GM18868 (cell line): ENCODE measurements around the gene DPP3.

Experiments
- ATAC-seq: cut with Tn5 transposase; IDR thresholded peaks from one replicate; pipeline ENCODE4 v1.9.1; 2021; ENCODE audit warnings: mild to moderate bottlenecking, moderate library complexity; ENCODE audit not compliant: unreplicated experiment

Gene DPP3

GRCh38 chr11:66479394-66480116 lies 679 bp upstream of the DPP3 start:
- no peak for ATAC-seq

DNA sequence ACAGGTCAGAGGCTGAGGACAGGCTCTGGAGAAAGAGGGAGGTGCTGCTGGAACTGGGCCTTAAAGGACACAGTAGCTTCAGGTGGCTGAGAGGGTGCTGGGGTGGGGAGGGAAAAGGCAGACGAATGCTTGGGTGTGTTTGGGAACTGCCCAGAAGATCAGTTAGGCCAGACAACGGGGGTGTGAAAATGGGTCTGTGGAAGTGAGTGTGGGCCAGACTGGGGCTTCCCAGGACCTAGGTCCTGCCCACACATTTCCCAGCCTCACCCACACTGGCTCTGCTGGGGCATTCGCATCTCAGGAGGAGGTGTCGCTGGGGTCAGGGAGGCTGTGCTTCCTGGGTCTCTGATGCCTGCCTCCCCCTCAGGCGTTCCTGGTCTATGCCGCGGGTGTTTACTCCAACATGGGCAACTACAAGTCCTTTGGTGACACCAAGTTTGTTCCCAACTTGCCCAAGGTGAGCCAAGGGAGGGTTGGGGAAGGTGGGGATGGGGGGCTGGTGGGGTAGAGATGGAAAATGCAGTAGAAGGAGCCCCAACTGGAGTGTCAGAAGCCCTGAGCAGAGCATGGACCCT lies 4.7 kb downstream of the DPP3 start:
- ATAC-seq: no peak

- no peak for ATAC-seq
These were observed 8.7 kb downstream of the DPP3 start for GRCh38 chr11:66488957-66489356.

DNA sequence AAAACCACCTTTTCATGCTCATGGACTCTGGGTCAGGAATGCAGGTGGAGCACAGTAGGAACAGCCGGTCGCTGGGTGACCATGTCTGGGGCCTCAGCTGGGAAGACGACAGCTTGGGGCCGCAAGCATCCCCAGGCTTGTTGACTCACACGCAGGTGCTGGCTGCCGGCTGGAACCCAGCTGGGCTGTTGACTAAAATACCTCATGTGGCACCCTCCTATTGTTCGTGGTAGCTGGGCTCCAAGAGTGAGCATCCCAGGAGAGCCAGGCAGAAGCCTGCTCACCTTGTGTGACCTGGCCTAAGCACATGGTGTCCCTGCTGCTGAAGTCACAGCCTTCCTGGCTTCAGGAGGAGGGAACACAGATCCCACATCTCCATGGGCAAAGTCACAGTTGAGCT lies 9.4 kb downstream of the DPP3 start:
- no peak for ATAC-seq

GRCh38 chr11:66491315-66491935 lies 11.2 kb downstream of the DPP3 start:
- ATAC-seq: no peak

DNA sequence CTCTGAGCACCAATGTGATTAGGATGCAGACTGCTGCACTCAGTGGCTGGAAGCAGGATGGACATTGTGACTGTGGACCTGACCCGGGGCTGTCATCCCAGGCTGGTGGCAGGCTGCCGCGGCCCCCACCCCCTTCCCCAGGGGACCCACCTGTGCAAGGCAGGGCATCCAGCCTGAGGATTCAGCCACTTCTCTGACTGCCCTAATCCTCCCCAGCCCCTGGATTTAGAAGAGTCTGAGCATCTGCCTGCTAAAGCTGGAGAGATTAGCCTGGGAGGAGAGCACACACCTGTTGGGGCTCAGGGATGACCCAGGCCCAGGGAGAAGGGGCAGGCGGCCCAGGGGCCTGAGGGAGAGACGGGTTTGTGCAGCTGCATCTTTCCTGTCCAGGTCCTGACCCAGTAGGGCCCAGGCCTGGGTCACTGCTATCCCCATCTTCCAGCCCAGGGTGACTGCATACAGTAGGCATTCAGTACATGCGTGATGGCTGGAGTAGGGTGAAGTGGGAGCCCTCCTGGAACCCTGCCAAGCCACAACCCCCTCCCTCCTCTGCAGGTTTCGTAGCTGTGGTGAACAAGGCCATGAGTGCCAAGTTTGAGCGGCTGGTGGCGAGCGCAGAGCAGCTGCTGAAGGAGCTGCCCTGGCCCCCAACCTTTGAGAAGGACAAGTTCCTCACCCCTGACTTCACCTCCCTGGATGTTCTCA lies 12.1 kb downstream of the DPP3 start:
- ATAC-seq: no peak

DNA sequence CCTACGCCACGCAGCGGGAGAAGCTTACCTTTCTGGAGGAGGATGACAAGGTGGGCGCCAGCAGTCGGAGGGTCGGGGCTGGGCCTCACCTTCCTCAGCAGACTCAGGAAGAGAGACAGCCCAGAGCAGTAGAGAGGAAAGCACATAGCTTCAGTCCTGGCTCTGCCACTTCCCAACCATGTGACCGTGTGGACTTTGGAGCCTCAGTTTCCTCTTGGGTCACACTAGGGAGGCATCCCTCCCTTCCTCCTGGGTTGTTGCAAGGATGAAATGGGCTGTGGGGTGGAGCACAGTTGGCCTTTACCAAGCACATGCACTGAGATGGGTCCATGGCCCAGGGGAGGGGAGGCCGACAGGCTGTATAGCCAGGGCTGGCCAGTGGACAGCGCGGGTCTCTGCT lies 12.9 kb downstream of the DPP3 start:
- no peak for ATAC-seq

GRCh38 chr11:66494458-66494857 lies 14.2 kb downstream of the DPP3 start:
- ATAC-seq: no peak

GRCh38 chr11:66494935-66495334 lies 14.7 kb downstream of the DPP3 start:
- no peak for ATAC-seq

- no peak for ATAC-seq
These were observed 15.2 kb downstream of the DPP3 start for GRCh38 chr11:66495401-66495854.

GRCh38 chr11:66497206-66497605 lies 17.0 kb downstream of the DPP3 start:
- ATAC-seq: no peak

GRCh38 chr11:66498506-66498905 lies 18.3 kb downstream of the DPP3 start:
- no peak for ATAC-seq

GRCh38 chr11:66505276-66505816 lies 25.1 kb downstream of the DPP3 start:
- ATAC-seq: no peak

GRCh38 chr11:66509131-66509561 lies 28.9 kb downstream of the DPP3 start:
- no peak for ATAC-seq

DNA sequence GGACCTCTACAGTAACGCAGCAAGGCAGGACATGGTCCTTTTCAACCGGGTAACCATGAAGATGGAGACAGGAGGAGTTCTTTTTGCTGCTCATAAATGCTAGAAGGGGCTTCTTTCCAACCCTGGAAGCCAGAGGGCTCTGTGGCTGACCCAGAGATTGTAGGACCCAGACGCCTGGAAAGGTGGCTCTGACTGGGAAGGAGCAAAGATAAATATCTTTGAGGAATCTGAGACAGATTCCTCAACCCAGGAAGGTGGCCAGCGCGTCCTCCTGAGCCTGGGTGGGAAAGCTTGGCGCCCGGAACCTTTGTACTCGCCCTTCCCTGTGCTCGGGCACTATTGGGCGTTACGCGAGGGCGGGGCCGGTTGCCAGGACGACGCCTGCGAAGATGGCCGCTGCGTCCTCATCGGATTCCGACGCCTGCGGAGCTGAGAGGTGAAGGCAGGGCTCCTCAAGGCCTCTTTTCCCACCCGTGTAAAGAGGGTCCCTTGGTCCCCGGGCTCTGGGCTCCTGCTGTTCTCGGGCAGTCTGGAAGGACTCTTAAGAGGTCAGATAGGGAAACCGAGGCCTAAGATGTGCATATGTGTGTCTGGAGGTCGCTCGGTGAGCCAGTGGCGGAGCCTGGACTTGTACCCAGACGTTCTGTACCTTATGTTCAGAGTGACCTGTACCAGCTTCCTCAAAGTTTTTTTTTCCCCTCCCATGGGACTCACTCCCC lies 30.2 kb downstream of the DPP3 start, which contains the start of gene BBS1:
BBS1 (plus strand) TSS at position 365 of the 719 bp plus-strand sequence; CDS start at position 390, 25 bp downstream.
- peak; percentile 72 for ATAC-seq

DNA sequence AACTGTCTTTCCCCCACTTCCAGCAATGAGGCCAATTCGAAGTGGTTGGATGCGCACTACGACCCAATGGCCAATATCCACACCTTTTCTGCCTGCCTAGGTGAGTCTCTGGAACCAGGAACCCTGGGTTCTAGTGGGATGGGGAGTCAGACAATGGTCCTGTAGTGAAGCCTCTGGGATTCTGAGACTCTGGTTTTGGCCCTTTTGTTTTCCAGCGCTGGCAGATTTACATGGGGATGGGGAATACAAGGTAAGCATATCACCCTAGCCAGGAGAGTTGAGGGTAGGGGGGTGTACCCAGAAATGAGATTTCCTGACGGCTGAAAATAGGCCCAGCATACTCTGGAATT lies 30.7 kb downstream of the DPP3 start:
- no peak for ATAC-seq

- ATAC-seq: no peak
These were observed 43.4 kb downstream of the DPP3 start for GRCh38 chr11:66523611-66524010.

GRCh38 chr11:66524304-66525040 lies 44.2 kb downstream of the DPP3 start:
- no peak for ATAC-seq

- no peak for ATAC-seq
These were observed 48.8 kb downstream of the DPP3 start for GRCh38 chr11:66529069-66529468.

DNA sequence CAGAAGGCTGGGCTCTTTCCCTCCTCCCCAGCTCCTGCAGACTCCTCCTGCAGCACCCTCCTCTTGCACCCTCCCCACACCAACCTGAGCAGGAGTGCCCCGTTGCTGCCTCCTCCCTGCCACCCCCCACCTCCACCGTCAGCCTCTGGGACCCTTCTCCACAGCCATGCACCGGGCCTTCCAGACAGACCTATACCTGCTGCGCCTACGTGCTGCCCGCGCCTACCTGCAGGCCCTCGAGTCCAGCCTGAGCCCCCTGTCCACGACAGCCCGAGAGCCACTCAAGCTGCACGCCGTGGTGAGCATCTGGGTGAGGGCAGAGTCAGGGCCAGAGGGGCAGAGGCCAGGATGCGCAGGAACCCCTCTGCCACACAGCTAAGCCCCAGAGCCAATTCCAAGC lies 49.4 kb downstream of the DPP3 start:
- ATAC-seq: no peak
